H9 (cell line): ENCODE data around the gene WFDC5. TPM values are rescaled to one million over a fixed set of nuclear protein-coding genes. Genes with fewer than 3 reads are reported as not detected.

Source experiments
- DNase-seq: peaks from one replicate; pipeline ENCODE4 v3.0.0-alpha.2; 2017
- H2AFZ ChIP-seq: one replicate; pipeline ENCODE4 v1.6.1; 2013; ENCODE audit warnings: mild to moderate bottlenecking, low read length, control low read depth, moderate library complexity
- H2AK5ac ChIP-seq: 2 replicates; pipeline ENCODE4 v1.6.1; 2013; ENCODE audit warnings: low read length, control low read depth, mixed read lengths; ENCODE audit not compliant: insufficient read length
- H2BK120ac ChIP-seq: one replicate; pipeline ENCODE4 v1.6.1; 2013; ENCODE audit warnings: low read depth, mild to moderate bottlenecking, low read length, control low read depth, inconsistent platforms; ENCODE audit not compliant: poor library complexity, severe bottlenecking
- H2BK12ac ChIP-seq: 2 replicates; pipeline ENCODE4 v1.6.1; 2013; ENCODE audit warnings: low read length, control low read depth, mixed read lengths, low read depth; ENCODE audit not compliant: insufficient read length
- H2BK15ac ChIP-seq: 2 replicates; pipeline ENCODE4 v1.6.1; 2013; ENCODE audit warnings: low read depth, low read length, control low read depth
- H2BK20ac ChIP-seq: one replicate; pipeline ENCODE4 v1.6.1; 2013; ENCODE audit warnings: low read depth, mild to moderate bottlenecking, low read length, control low read depth, inconsistent platforms; ENCODE audit not compliant: poor library complexity, severe bottlenecking
- H2BK5ac ChIP-seq: 2 replicates; pipeline ENCODE4 v1.6.1; 2013; ENCODE audit warnings: low read length, control low read depth, mixed read lengths; ENCODE audit not compliant: insufficient read length
- H3K14ac ChIP-seq: 2 replicates; pipeline ENCODE4 v1.6.1; 2013; ENCODE audit warnings: low read length, control low read depth; ENCODE audit not compliant: insufficient read depth
- H3K18ac ChIP-seq: 2 replicates; pipeline ENCODE4 v1.6.1; 2013; ENCODE audit warnings: low read depth, mild to moderate bottlenecking, mixed read lengths, low read length, control low read depth; ENCODE audit not compliant: insufficient read length
- H3K23ac ChIP-seq: 2 replicates; pipeline ENCODE4 v1.6.1; 2013; ENCODE audit warnings: low read length, control low read depth, mixed read lengths, low read depth; ENCODE audit not compliant: insufficient read length
- H3K23me2 ChIP-seq: 2 replicates; pipeline ENCODE4 v1.6.1; 2013; ENCODE audit warnings: low read depth, mild to moderate bottlenecking, mixed read lengths, low read length, control low read depth; ENCODE audit not compliant: insufficient read length, poor library complexity, severe bottlenecking
- H3K27ac ChIP-seq: 2 replicates; pipeline ENCODE4 v1.5.1; 2013; ENCODE audit warnings: low read length, control low read depth, mixed read lengths, low read depth; ENCODE audit not compliant: insufficient read length
- H3K27me3 ChIP-seq: 2 replicates; pipeline ENCODE4 v1.6.1; 2013; ENCODE audit warnings: low read length, control low read depth, inconsistent platforms; ENCODE audit not compliant: insufficient read depth
- H3K4ac ChIP-seq: 2 replicates; pipeline ENCODE4 v1.6.1; 2013; ENCODE audit warnings: low read depth, mild to moderate bottlenecking, control low read depth, inconsistent platforms, low read length, moderate library complexity
- H3K4me1 ChIP-seq: 2 replicates; pipeline ENCODE4 v1.6.1; 2013; ENCODE audit warnings: low read length, control low read depth, inconsistent platforms; ENCODE audit not compliant: insufficient read depth
- H3K4me2 ChIP-seq: 2 replicates; pipeline ENCODE4 v1.6.1; 2013; ENCODE audit warnings: low read length, control low read depth, mixed read lengths; ENCODE audit not compliant: insufficient read length, insufficient read depth
- H3K56ac ChIP-seq: 2 replicates; pipeline ENCODE4 v1.6.1; 2013; ENCODE audit warnings: low read depth, mild to moderate bottlenecking, mixed read lengths, low read length, control low read depth; ENCODE audit not compliant: insufficient read length
- H3K79me1 ChIP-seq: 2 replicates; pipeline ENCODE4 v1.6.1; 2013; ENCODE audit warnings: low read depth, mild to moderate bottlenecking, moderate library complexity, low read length, control low read depth, inconsistent platforms; ENCODE audit not compliant: insufficient read depth, poor library complexity, severe bottlenecking
- H3K79me2 ChIP-seq: 2 replicates; pipeline ENCODE4 v1.6.1; 2013; ENCODE audit warnings: low read length, control low read depth, inconsistent platforms; ENCODE audit not compliant: insufficient read depth
- H3K9ac ChIP-seq: 2 replicates; pipeline ENCODE4 v1.6.1; 2013; ENCODE audit warnings: low read length, control low read depth, mixed read lengths; ENCODE audit not compliant: insufficient read length; ENCODE audit errors: extremely low read depth
- H3K9me3 ChIP-seq: one replicate; pipeline ENCODE4 v1.6.1; 2013; ENCODE audit warnings: low read depth, low read length, inconsistent platforms; ENCODE audit not compliant: control insufficient read depth
- H3T11ph ChIP-seq: one replicate; pipeline ENCODE4 v1.6.1; 2013; ENCODE audit warnings: mild to moderate bottlenecking, low read length, control low read depth, inconsistent platforms
- H4K20me1 ChIP-seq: one replicate; pipeline ENCODE4 v1.6.1; 2013; ENCODE audit not compliant: control insufficient read depth, insufficient read length, insufficient read depth
- H4K5ac ChIP-seq: 2 replicates; pipeline ENCODE4 v1.6.1; 2013; ENCODE audit warnings: low read depth, mild to moderate bottlenecking, mixed read lengths, low read length, control low read depth; ENCODE audit not compliant: insufficient read length
- H4K8ac ChIP-seq: replicated peaks from 2 replicates; pipeline ENCODE4 v1.6.1; 2013; ENCODE audit warnings: low read length, control low read depth, mixed read lengths, low read depth; ENCODE audit not compliant: insufficient read length
- H4K91ac ChIP-seq: 2 replicates; pipeline ENCODE4 v1.6.1; 2013; ENCODE audit warnings: low read depth, mild to moderate bottlenecking, moderate library complexity, mixed read lengths, low read length, control low read depth; ENCODE audit not compliant: insufficient read length
- H3K27ac Mint-ChIP-seq, 3 experiments: 2 replicates in 2 of 3; 3 replicates in 1 of 3; pipeline ENCODE4 v1.8.0; 2020 to 2021; ENCODE audit warnings: mixed read lengths in 3 of 3, mild to moderate bottlenecking in 1 of 3, moderate library complexity in 1 of 3
- H3K27me3 Mint-ChIP-seq: 2 replicates; pipeline ENCODE4 v1.8.0; 2021; ENCODE audit warnings: low read depth, mild to moderate bottlenecking, moderate library complexity, mixed read lengths
- H3K36me3 Mint-ChIP-seq, 3 experiments: 2 replicates in 2 of 3; 3 replicates in 1 of 3; pipeline ENCODE4 v1.8.0; 2020 to 2021; ENCODE audit warnings: low read depth in 3 of 3, mixed read lengths in 3 of 3; ENCODE audit not compliant: insufficient read depth in 1 of 3
- H3K4me1 Mint-ChIP-seq, 2 experiments: 2 replicates each; pipeline ENCODE4 v1.8.0; 2020; ENCODE audit warnings: mixed read lengths in 2 of 2
- H3K4me3 Mint-ChIP-seq, 2 experiments: 2 replicates in 1 of 2; 3 replicates in 1 of 2; pipeline ENCODE4 v1.8.0; 2020 to 2021; ENCODE audit warnings: mild to moderate bottlenecking in 2 of 2, mixed read lengths in 2 of 2, moderate library complexity in 1 of 2
- H3K9me3 Mint-ChIP-seq, 2 experiments: 2 replicates in 1 of 2; 3 replicates in 1 of 2; pipeline ENCODE4 v1.8.0; 2020; ENCODE audit warnings: mild to moderate bottlenecking in 2 of 2, mixed read lengths in 2 of 2, moderate library complexity in 1 of 2
- WGBS: extraction: QIAGEN DNeasy Blood & Tissue Kit; methylation state at CpG from one replicate; pipeline ENCODE4 v1.1.7; 2013; ENCODE audit warnings: missing lambda C conversion rate, low lambda C conversion rate, mixed read lengths; ENCODE audit not compliant: insufficient read length; ENCODE audit errors: extremely low coverage; 5-methylcytosine and 5-hydroxymethylcytosine counted together
- total RNA-seq: library from RNA; stranded (reverse); gene quantifications from 2 replicates; pipeline ENCODE4 v1.2.1, GENCODE V29; 2021
- TF ChIP-seq, protein P1 (sequence below): fragments of 200-600 bp; sonication (generic); conservative IDR thresholded peaks from 3 replicates; pipeline ENCODE4 v1.8.0; 2021; ENCODE audit warnings: antibody characterized with exemption, mild to moderate bottlenecking

Gene WFDC5
- total RNA-seq, 1 experiment from 2014 or later = not detected

DNA sequence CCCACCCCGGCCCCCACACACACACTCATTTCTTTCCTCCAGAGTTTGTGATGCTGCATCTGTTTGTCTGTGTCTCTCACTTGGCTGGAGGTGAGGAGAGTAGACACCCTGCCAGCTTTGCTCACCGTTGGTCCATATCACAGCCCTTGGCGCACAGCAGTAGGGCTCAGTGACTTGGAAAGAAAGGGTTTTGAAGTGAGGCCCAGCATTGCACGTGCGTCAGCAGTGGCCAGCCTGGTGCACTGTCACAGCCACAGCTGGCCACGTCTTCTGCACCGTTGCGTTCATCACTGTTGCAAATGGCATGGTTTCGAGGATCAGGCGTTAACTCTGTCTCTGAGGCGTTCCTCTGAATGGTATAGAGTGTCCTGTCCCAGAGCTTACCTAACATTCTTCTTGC, 3.7 kb downstream of the WFDC5 start:
- no peaks in the 10 kb centered on the region for H3K79me1 ChIP-seq
- no peak overlapping the region for H3K4me2 ChIP-seq
- no peak overlapping the region for H3K27ac Mint-ChIP-seq
- H3K23ac ChIP-seq = no peak overlapping the region
- no peak overlapping the region for H2BK5ac ChIP-seq
- no peak overlapping the region for H3K4me3 Mint-ChIP-seq
- no peak overlapping the region for H4K5ac ChIP-seq
- no peaks in the 10 kb centered on the region for H3K27me3 ChIP-seq
- H3K4me1 Mint-ChIP-seq = peaks cover 9 to 16% of the 10 kb centered on the region in 2 experiments
- no peak overlapping the region for H2BK15ac ChIP-seq
- no peaks in the 10 kb centered on the region for H3K9me3 Mint-ChIP-seq
- H2AK5ac ChIP-seq = no peak overlapping the region
- H4K20me1 ChIP-seq = no peaks in the 10 kb centered on the region
- no peak overlapping the region for H3T11ph ChIP-seq
- WGBS = no CpG with 5 or more reads among the region's 11 CpGs
- no peak overlapping the region for H3K4ac ChIP-seq
- no peak for DNase-seq
- no peak overlapping the region for H4K8ac ChIP-seq
- H3K9ac ChIP-seq = no peak overlapping the region
- H2BK12ac ChIP-seq = no peak overlapping the region
- no peak overlapping the region for H3K27ac ChIP-seq
- no peaks in the 10 kb centered on the region for H3K9me3 ChIP-seq
- TF ChIP-seq, protein P1, sequence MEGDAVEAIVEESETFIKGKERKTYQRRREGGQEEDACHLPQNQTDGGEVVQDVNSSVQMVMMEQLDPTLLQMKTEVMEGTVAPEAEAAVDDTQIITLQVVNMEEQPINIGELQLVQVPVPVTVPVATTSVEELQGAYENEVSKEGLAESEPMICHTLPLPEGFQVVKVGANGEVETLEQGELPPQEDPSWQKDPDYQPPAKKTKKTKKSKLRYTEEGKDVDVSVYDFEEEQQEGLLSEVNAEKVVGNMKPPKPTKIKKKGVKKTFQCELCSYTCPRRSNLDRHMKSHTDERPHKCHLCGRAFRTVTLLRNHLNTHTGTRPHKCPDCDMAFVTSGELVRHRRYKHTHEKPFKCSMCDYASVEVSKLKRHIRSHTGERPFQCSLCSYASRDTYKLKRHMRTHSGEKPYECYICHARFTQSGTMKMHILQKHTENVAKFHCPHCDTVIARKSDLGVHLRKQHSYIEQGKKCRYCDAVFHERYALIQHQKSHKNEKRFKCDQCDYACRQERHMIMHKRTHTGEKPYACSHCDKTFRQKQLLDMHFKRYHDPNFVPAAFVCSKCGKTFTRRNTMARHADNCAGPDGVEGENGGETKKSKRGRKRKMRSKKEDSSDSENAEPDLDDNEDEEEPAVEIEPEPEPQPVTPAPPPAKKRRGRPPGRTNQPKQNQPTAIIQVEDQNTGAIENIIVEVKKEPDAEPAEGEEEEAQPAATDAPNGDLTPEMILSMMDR = no peak
- no peak overlapping the region for H4K91ac ChIP-seq
- H3K79me2 ChIP-seq = no peaks in the 10 kb centered on the region
- no peak overlapping the region for H3K56ac ChIP-seq
- H3K27me3 Mint-ChIP-seq = peaks cover 10% of the 10 kb centered on the region
- no peaks in the 10 kb centered on the region for H3K23me2 ChIP-seq
- H3K14ac ChIP-seq = no peak overlapping the region
- no peak overlapping the region for H2BK20ac ChIP-seq
- no peak overlapping the region for H2BK120ac ChIP-seq
- H3K36me3 Mint-ChIP-seq = no peaks in the 10 kb centered on the region
- no peak overlapping the region for H3K18ac ChIP-seq
- no peak overlapping the region for H2AFZ ChIP-seq
- H3K4me1 ChIP-seq = no peaks in the 10 kb centered on the region
